Adipocyte (in vitro differentiated cells): ENCODE measurements around the gene KLHL14.

Experiments
- DNase-seq: peaks from one replicate; pipeline ENCODE4 v3.0.0-alpha.2; 2015; ENCODE audit warnings: low read depth
- H3K27me3 ChIP-seq: replicated peaks from 2 replicates; pipeline ENCODE4 v1.7.0; 2013; ENCODE audit warnings: mild to moderate bottlenecking, low read length, moderate library complexity; ENCODE audit not compliant: control insufficient read depth, insufficient read depth
- H3K36me3 ChIP-seq: 2 replicates; pipeline ENCODE4 v1.7.0; 2013; ENCODE audit warnings: low read length, mild to moderate bottlenecking, moderate library complexity; ENCODE audit not compliant: control insufficient read depth, insufficient read depth, severe bottlenecking
- H3K4me1 ChIP-seq: 2 replicates; pipeline ENCODE4 v1.7.0; 2013; ENCODE audit warnings: mild to moderate bottlenecking, low read length, moderate library complexity; ENCODE audit not compliant: control insufficient read depth, insufficient read depth
- H3K4me3 ChIP-seq: 2 replicates; pipeline ENCODE4 v1.7.0; 2013; ENCODE audit warnings: mild to moderate bottlenecking, low read length, moderate library complexity
- H3K9ac ChIP-seq: 2 replicates; pipeline ENCODE4 v1.7.0; 2013; ENCODE audit warnings: mild to moderate bottlenecking, low read length, moderate library complexity
- H3K9me3 ChIP-seq: 2 replicates; pipeline ENCODE4 v1.7.0; 2013; ENCODE audit warnings: mild to moderate bottlenecking, low read length, moderate library complexity; ENCODE audit not compliant: control insufficient read depth

KLHL14 gene

GRCh38 chr18:32629292-32629691, 143.5 kb downstream of the KLHL14 start:
- Histone ChIP-seq H3K27me3 (no peaks in the 10 kb centered on the region), H3K36me3 (no peaks in the 10 kb centered on the region), H3K9me3 (no peaks in the 10 kb centered on the region), H3K9ac (no peak overlapping the region), H3K4me1 (no peaks in the 10 kb centered on the region), H3K4me3 (no peak overlapping the region)
- no peak for DNase-seq

- no peaks in the 10 kb centered on the region for H3K4me1 ChIP-seq
- no peak for DNase-seq
- no peaks in the 10 kb centered on the region for H3K36me3 ChIP-seq
- H3K9ac ChIP-seq, result no peak overlapping the region
- no peak overlapping the region for H3K4me3 ChIP-seq
- no peaks in the 10 kb centered on the region for H3K27me3 ChIP-seq
- no peaks in the 10 kb centered on the region for H3K9me3 ChIP-seq
These were observed 148.6 kb downstream of the KLHL14 start for GRCh38 chr18:32624182-32624723.

- Histone ChIP-seq H3K9me3 (no peaks in the 10 kb centered on the region), H3K4me1 (no peaks in the 10 kb centered on the region), H3K27me3 (no peaks in the 10 kb centered on the region), H3K9ac (no peak overlapping the region), H3K4me3 (no peak overlapping the region), H3K36me3 (no peaks in the 10 kb centered on the region)
- no peak for DNase-seq
These were observed 149.3 kb downstream of the KLHL14 start for GRCh38 chr18:32623563-32623962.
